GM12874 (cell line): ENCODE results near the gene PLPPR4.

Experiments
- CTCF ChIP-seq: IDR thresholded peaks from 2 replicates; pipeline ENCODE4 v1.5.1; 2011; ENCODE audit warnings: low read depth, mild to moderate bottlenecking, control low read depth, low read length, moderate library complexity; ENCODE audit not compliant: insufficient read depth

The PLPPR4 gene

GRCh38 chr1:99269321-99269720 lies 5.0 kb downstream of the PLPPR4 start:
- TF ChIP-seq CTCF = no peak

- no peak for TF ChIP-seq CTCF
Measured at GRCh38 chr1:99270646-99271045, 6.4 kb downstream of the PLPPR4 start.

- no peak for TF ChIP-seq CTCF
Measured at GRCh38 chr1:99271249-99271648, 7.0 kb downstream of the PLPPR4 start.

- TF ChIP-seq CTCF = no peak
Measured at GRCh38 chr1:99277066-99277465, 12.8 kb downstream of the PLPPR4 start.

GRCh38 chr1:99279525-99279924 lies 15.2 kb downstream of the PLPPR4 start:
- no peak for TF ChIP-seq CTCF

GRCh38 chr1:99281105-99281504 lies 16.8 kb downstream of the PLPPR4 start:
- no peak for TF ChIP-seq CTCF

- no peak for TF ChIP-seq CTCF
Measured at GRCh38 chr1:99282536-99282935, 18.2 kb downstream of the PLPPR4 start.

GRCh38 chr1:99292886-99293285 lies 28.6 kb downstream of the PLPPR4 start:
- no peak for TF ChIP-seq CTCF
